ENCODE measurements around the gene TNIK.

Gene TNIK

DNA sequence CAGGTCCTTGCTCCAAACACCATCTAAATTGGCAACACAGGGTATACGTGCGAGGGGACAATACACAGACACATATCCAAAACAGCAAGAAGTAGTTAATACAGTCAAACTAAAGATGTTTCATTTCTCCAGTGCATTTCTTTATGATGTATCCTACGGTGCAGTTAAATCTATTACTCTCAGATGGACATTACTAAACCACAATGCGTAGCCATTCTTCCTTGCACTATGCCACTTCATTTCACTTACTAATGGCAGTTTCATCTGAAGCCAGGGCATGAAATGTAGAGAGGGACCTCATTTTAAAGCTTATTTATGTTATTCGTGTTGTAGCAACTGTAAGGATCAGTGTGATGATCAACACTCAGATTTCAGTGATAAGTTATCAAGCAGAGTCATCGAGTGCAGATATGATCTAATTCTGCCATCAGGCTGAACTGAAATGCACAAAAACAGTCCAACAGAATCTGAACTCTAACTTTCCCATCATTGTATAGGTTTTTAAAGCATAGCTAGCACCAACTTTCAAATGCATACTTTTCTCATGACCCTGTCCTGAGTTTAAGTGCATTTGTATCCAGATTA lies 14.5 kb downstream of the TNIK start:
- H3K27ac ChIP-seq (ENCODE audit: low read depth, low read length), result no peak overlapping the region
- no peaks in the 10 kb centered on the region for H3K36me3 ChIP-seq (ENCODE audit: control insufficient read depth, low read length)
- no peaks in the 10 kb centered on the region for H4K20me1 ChIP-seq (ENCODE audit: control insufficient read depth, insufficient read depth, low read depth, low read length)
- no peak for TF ChIP-seq EZH2phosphoT487 (IDR thresholded peaks at IDR 0.05; ENCODE audit: borderline replicate concordance, low read length)
- no peak for TF ChIP-seq CTCF (IDR thresholded peaks at IDR 0.05; ENCODE audit: low read depth, low read length, poor library complexity, severe bottlenecking)
- H3K27me3 ChIP-seq (ENCODE audit: control insufficient read depth, low read length), result no peaks in the 10 kb centered on the region
- H3K4me1 ChIP-seq (ENCODE audit: control insufficient read depth, low read length), result no peaks in the 10 kb centered on the region
- H3K4me3 ChIP-seq (ENCODE audit: low read length), result no peak overlapping the region
- no peaks in the 10 kb centered on the region for H3K9me3 ChIP-seq (ENCODE audit: control insufficient read depth, insufficient read depth, low read length)
- no peaks in the 10 kb centered on the region for H3F3A ChIP-seq (ENCODE audit: control insufficient read depth, insufficient read depth)
- H3K9me2 ChIP-seq (replicated peaks; ENCODE audit: control insufficient read depth, low read length), result no peaks in the 10 kb centered on the region
- H3K79me2 ChIP-seq (ENCODE audit: control insufficient read depth, low read length), result no peaks in the 10 kb centered on the region
- no peak overlapping the region for H3K4me2 ChIP-seq (ENCODE audit: low read length)

- H3K4me3 ChIP-seq (ENCODE audit: low read length), result no peak overlapping the region
- H3K27me3 ChIP-seq (ENCODE audit: control insufficient read depth, low read length), result no peaks in the 10 kb centered on the region
- H3K4me2 ChIP-seq (ENCODE audit: low read length), result no peak overlapping the region
- H3K27ac ChIP-seq (ENCODE audit: low read depth, low read length), result no peak overlapping the region
- H3K36me3 ChIP-seq (ENCODE audit: control insufficient read depth, low read length), result no peaks in the 10 kb centered on the region
- H4K20me1 ChIP-seq (ENCODE audit: control insufficient read depth, insufficient read depth, low read depth, low read length), result no peaks in the 10 kb centered on the region
- H3K4me1 ChIP-seq (ENCODE audit: control insufficient read depth, low read length), result no peaks in the 10 kb centered on the region
- TF ChIP-seq CTCF (IDR thresholded peaks at IDR 0.05; ENCODE audit: low read depth, low read length, poor library complexity, severe bottlenecking) (no peak), EZH2phosphoT487 (IDR thresholded peaks at IDR 0.05; ENCODE audit: borderline replicate concordance, low read length) (no peak)
- H3K9me2 ChIP-seq (replicated peaks; ENCODE audit: control insufficient read depth, low read length), result no peaks in the 10 kb centered on the region
- H3K9me3 ChIP-seq (ENCODE audit: control insufficient read depth, insufficient read depth, low read length), result no peaks in the 10 kb centered on the region
- no peaks in the 10 kb centered on the region for H3K79me2 ChIP-seq (ENCODE audit: control insufficient read depth, low read length)
- H3F3A ChIP-seq (ENCODE audit: control insufficient read depth, insufficient read depth), result no peaks in the 10 kb centered on the region
Measured at GRCh38 chr3:171444001-171444690, 16.1 kb downstream of the TNIK start.

DNA sequence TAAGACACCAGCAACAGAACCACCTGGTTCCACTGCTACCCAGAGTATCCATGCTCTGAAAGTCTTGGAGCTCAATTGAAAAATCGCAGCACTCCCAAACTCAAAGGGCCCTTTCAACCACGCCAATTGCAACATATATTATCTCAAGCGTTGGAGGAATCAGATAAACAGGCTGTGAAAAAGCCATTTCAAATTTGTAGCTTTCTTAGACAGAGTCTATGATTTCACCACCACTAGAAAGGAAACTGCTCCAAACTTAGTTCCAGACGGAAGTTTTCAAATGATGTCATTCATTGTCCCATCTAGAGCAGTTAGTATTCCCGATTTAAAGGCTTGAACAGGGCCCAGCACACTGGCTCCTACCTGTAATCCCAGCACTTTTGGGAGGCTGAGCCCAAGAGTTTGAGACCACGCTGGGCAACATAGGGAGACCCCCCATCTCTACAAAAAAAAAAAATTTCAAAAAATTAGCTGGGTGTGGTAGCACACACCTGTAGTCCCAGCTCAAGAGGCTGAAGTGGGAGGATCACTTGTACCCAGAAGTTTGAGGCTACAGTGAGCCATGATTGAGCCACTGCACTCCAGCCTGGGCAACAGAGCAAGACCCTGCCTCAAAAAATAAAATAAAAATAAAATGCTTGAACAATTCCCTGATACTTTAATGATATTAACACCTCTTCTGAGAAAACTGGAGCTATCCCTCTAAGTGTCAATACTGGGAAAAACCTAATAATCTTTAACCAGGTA lies 16.8 kb downstream of the TNIK start:
- Histone ChIP-seq H3K36me3 (ENCODE audit: control insufficient read depth, low read length) (no peaks in the 10 kb centered on the region), H3K27ac (ENCODE audit: low read depth, low read length) (no peak overlapping the region), H3F3A (ENCODE audit: control insufficient read depth, insufficient read depth) (no peaks in the 10 kb centered on the region), H3K4me1 (ENCODE audit: control insufficient read depth, low read length) (no peaks in the 10 kb centered on the region), H4K20me1 (ENCODE audit: control insufficient read depth, insufficient read depth, low read depth, low read length) (no peaks in the 10 kb centered on the region), H3K79me2 (ENCODE audit: control insufficient read depth, low read length) (no peaks in the 10 kb centered on the region), H3K4me3 (ENCODE audit: low read length) (no peak overlapping the region), H3K27me3 (ENCODE audit: control insufficient read depth, low read length) (no peaks in the 10 kb centered on the region), H3K4me2 (ENCODE audit: low read length) (no peak overlapping the region), H3K9me2 (replicated peaks; ENCODE audit: control insufficient read depth, low read length) (no peaks in the 10 kb centered on the region), H3K9me3 (ENCODE audit: control insufficient read depth, insufficient read depth, low read length) (no peaks in the 10 kb centered on the region)
- no peak for TF ChIP-seq EZH2phosphoT487 (IDR thresholded peaks at IDR 0.05; ENCODE audit: borderline replicate concordance, low read length)
- no peak for TF ChIP-seq CTCF (IDR thresholded peaks at IDR 0.05; ENCODE audit: low read depth, low read length, poor library complexity, severe bottlenecking)

All from DOHH2 (cell line).